MG63 (cell line): ENCODE results near the gene ABI3BP. TPM values are rescaled to one million over a fixed set of nuclear protein-coding genes. Genes with fewer than 3 reads are reported as not detected.
"Not testable (repeated sequence)": the region's sequence is repeated elsewhere in the genome, so short reads cannot be mapped to it uniquely, and the experiment has no call there.

Experiments
- DNase-seq: peaks from one replicate; pipeline ENCODE4 v3.0.0-alpha.2; 2020
- H3K27me3 ChIP-seq: fragments of 250-450 bp; sonication (Bioruptor Pico); 2 replicates; pipeline ENCODE4 v1.5.1; 2020; ENCODE audit warnings: mild to moderate bottlenecking, moderate library complexity
- H3K36me3 ChIP-seq: fragments of 250-450 bp; sonication (Bioruptor Pico); 2 replicates; pipeline ENCODE4 v1.5.1; 2020; ENCODE audit warnings: mild to moderate bottlenecking, moderate library complexity
- H3K4me3 ChIP-seq: fragments of 250-450 bp; sonication (Bioruptor Pico); 2 replicates; pipeline ENCODE4 v1.5.1; 2020; ENCODE audit warnings: mild to moderate bottlenecking, moderate library complexity
- H3K9me3 ChIP-seq: fragments of 250-450 bp; sonication (Bioruptor Pico); 2 replicates; pipeline ENCODE4 v1.5.1; 2020; ENCODE audit warnings: mild to moderate bottlenecking, moderate library complexity
- total RNA-seq: library from RNA; depleted of rRNA; stranded (reverse); fragments of >200 nt; shearing (Covaris generic); gene quantifications from 2 replicates; pipeline ENCODE4 v1.2.3, GENCODE V29; 2014; ENCODE audit warnings: low replicate concordance; rRNA removed

The ABI3BP gene, protein sequence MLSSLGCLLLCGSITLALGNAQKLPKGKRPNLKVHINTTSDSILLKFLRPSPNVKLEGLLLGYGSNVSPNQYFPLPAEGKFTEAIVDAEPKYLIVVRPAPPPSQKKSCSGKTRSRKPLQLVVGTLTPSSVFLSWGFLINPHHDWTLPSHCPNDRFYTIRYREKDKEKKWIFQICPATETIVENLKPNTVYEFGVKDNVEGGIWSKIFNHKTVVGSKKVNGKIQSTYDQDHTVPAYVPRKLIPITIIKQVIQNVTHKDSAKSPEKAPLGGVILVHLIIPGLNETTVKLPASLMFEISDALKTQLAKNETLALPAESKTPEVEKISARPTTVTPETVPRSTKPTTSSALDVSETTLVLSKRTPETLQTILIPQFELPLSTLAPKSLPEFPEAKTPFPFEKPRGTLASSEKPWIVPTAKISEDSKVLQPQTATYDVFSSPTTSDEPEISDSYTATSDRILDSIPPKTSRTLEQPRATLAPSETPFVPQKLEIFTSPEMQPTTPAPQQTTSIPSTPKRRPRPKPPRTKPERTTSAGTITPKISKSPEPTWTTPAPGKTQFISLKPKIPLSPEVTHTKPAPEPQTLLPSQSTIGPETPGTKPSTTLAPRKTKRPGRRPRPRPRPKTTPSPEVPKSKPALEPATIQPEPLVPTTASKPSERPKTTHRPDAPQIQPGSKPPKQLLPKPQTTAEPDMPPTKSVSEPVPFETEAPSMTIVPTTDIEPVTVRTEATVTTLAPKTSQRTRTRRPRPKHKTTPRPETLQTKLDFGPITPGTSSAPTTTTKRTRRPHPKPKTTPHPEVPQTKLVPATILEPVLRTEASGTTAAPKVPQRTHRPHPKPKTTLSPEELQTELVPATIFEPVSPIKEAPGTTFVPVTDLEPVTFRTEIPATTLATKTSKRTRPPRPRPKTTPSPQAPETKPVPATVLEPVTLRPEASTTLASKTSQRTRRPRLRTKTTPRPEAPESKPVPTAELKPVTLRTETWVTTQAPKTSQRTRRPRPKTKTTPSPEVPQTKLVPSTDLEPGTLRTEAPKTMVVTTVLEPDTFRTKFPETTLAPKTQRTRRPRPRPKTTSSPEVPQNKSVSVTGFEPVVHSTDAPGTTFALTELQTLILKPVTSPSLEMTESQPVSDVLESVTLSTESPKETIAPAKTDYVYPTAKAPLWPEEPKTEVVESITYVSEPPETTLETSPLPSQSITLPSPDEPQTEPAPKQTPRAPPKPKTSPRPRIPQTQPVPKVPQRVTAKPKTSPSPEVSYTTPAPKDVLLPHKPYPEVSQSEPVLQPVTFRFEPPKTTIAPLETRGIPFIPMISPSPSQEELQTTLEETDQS (N-terminal part only)
- 1.1 and 2.1 TPM in 2 replicates for total RNA-seq

DNA sequence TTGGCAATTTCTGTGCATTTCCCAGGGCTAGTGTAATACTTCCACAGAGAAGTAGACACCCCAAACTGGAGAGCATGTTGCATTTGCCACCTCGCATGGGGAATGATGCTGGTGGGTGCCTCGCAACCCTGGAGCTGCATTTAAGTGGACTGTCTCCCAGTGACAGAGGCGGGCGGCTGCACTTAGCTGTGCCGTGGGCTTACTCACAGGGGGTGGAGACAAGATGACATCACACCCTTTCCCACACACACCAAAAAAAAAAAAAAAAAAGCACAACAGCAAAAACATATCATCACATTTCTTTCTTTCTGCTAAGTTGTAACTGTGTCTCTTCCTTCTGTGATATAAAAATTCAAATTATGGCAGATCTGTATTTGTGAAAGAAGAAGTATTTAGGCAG is at the start of gene ABI3BP:
Gene ABI3BP, minus strand, starts transcription at position 113 of the 400 bp plus-strand sequence. Its CDS starts 37 bp downstream, at position 76.
- peak; percentile 84 for DNase-seq
- Histone ChIP-seq H3K4me3 (peak within 1 kb of the TSS; percentile 32), H3K27me3 (no peaks in the 10 kb centered on the region)

DNA sequence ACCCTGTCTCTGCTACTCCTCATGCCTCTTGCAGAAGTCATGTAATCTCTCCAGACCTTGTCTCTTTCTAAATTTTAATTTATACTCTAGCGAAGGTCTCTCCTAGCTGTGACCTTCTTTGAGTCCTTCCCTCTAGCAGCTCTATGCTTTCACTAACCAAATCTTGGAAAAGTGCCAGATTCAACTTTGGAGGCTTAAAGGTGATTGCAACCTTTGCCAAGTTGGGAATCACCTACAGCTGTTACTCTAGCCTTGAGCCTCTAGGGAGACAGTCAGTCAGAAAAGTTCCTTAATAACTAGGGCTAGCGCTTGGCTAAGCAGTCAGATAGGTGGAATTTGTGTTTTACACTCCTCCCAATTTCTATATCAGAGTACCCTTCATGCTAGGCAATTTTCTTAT is 46.1 kb upstream of the ABI3BP start:
- Histone ChIP-seq H3K27me3 (no peaks in the 10 kb centered on the region), H3K9me3 (peaks cover 14% of the 10 kb centered on the region), H3K4me3 (no peak overlapping the region), H3K36me3 (peaks cover 18% of the 10 kb centered on the region)
- no peak for DNase-seq

More for the DNA sequence above, at the start of gene ABI3BP:
- no peaks in the 10 kb centered on the region for H3K9me3 ChIP-seq
- no peaks in the 10 kb centered on the region for H3K36me3 ChIP-seq

DNA sequence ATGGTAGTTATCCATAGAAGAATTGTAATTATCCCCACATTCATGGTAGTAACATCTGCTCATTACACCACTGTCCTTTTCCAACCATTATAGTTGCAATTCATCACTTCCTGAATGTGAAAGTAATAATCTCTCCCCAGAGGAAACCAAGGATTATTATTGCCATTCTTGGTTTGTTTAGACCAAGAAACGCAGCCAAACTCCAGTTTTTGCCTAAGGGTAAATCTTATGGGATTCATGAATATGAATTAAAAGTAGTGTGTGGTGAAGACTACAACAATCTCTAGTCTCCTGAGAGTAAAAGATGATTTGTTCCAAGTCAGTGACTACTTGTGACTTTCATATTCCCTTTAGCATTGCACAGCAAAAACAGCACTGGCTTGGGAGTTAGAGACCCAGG is 45.7 kb upstream of the ABI3BP start:
- Histone ChIP-seq H3K36me3 (peaks cover 18% of the 10 kb centered on the region), H3K9me3 (peaks cover 14% of the 10 kb centered on the region), H3K27me3 (no peaks in the 10 kb centered on the region), H3K4me3 (no peak overlapping the region)
- DNase-seq, result no peak

DNA sequence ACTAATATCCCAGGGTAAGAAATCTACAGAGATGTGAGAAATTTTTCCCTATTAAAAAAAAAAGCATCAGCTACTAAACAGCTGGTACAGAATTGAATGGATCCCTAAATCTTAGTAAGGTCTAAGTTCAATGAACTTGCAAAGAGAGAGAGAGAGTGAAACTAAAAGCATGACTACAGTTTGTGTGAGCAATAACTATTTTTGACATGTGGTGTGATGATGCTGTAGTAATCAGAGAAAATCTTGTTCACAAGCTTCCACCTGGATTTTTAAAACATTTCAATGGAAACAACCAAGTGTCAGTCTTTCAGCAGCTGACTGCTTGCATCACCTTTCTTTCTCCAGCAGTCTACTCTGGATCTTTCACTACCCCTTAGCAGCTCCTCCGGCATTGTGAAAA is 45.2 kb upstream of the ABI3BP start:
- no peak for DNase-seq
- H3K4me3 ChIP-seq, result no peak overlapping the region
- H3K27me3 ChIP-seq, result no peaks in the 10 kb centered on the region
- H3K36me3 ChIP-seq, result peaks cover 18% of the 10 kb centered on the region
- H3K9me3 ChIP-seq, result peaks cover 14% of the 10 kb centered on the region

DNA sequence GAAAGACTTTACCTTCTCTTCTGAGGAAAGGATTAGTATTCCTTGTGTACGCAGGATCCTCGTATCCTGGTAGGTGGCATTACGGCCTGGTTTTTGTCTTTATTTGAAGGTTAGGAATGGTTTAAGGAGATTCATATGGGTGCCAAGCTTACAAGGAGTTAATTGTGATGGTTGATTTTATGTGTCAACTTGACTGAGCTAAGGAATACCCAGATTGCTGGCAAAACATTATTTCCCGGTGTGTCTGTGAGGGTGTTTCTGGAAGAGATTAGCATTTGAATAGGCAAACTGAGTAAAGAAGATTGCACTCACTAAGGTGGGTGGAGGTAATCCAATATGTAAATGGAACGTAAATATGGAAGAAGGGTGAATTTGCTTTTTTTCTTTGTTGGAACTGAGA is 44.4 kb upstream of the ABI3BP start:
- H3K36me3 ChIP-seq, result peaks cover 18% of the 10 kb centered on the region
- no peak for DNase-seq
- peaks cover 14% of the 10 kb centered on the region for H3K9me3 ChIP-seq
- H3K4me3 ChIP-seq, result no peak overlapping the region
- H3K27me3 ChIP-seq, result no peaks in the 10 kb centered on the region

DNA sequence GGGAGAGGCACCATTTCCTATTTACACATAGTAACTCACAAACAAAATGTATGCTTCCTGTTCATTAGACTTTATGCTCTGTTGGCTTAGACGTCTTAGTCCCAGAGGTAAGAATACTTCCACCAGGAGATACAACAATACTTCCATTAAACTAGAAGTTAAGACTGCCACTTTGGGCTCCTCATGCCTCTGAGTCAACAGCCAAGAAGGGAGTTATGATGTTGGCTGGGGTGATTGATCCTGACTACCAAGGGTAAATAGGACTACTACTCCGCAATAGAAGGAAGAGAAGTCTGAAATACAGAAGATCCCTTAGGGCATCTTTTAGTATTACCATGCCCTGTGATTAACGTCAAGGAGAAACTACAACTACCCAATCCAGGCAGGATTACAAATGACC is 43.5 kb upstream of the ABI3BP start:
- Histone ChIP-seq H3K4me3 (no peak overlapping the region), H3K36me3 (peaks cover 18% of the 10 kb centered on the region), H3K9me3 (peaks cover 20% of the 10 kb centered on the region), H3K27me3 (no peaks in the 10 kb centered on the region)
- DNase-seq, result no peak

DNA sequence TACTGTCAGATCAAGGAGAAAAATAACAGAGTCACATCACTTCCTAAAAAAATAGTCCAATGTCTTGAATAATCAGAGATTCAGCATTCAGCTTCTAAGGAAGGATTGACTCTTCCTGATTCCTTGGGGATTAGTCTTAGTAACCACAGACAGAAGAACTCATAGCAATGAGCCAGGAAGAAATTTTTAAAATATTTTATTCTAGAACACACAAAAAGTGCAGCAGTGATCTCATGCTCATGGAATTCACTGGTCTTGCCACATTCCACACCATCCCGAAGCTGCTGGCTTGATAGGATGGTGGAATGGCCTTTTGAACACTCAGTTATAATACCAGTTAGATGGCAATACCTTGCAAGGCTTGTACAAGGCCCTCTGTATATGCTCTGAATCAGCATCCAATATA is 43.0 kb upstream of the ABI3BP start:
- Histone ChIP-seq H3K4me3 (no peak overlapping the region), H3K27me3 (no peaks in the 10 kb centered on the region), H3K36me3 (peaks cover 18% of the 10 kb centered on the region), H3K9me3 (peaks cover 24% of the 10 kb centered on the region)
- DNase-seq, result peak; percentile 85

DNA sequence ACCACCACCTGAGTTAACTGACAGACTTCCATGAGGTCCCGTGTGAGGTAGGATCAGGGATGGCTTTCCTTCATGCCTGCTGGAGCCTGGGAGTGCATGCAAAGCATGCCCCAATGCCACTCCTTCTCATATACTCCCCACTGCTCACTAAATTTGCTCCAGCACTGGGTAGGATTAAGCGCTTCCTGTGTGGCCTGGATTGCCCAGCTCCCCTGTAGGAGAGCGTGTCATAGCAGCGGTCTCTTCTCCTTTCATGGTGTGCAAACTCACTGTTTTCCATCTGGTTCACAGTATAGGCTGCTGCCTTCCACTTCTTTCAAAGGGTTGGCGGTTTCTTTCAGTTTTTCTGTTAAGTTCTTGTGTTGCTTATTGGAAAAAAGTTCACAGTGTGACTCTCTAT is 34.1 kb upstream of the ABI3BP start:
- no peaks in the 10 kb centered on the region for H3K36me3 ChIP-seq
- H3K9me3 ChIP-seq, result peaks cover 31% of the 10 kb centered on the region
- no peak overlapping the region for H3K4me3 ChIP-seq
- H3K27me3 ChIP-seq, result no peaks in the 10 kb centered on the region
- no peak for DNase-seq

DNA sequence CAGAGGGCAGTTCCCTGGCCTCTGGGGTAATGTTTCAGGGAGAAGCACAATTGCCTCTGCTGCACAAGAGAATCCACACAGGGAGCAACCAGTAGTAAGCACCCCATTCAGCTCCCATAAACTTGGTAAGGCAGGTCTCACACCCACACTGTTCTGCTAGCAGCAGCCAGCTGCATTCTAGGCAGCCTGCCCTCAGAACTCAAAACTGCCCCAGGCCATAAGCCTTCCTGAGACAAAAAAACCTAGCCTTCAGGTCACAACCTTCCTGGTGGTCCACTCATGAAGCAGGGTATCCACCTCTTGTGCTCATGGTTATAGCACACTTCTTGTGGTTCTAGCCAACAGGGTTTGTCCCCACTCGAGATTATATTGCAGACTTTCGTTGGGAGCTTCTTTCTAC is 33.7 kb upstream of the ABI3BP start:
- no peak for DNase-seq
- peaks cover 28% of the 10 kb centered on the region for H3K9me3 ChIP-seq
- no peaks in the 10 kb centered on the region for H3K36me3 ChIP-seq
- no peaks in the 10 kb centered on the region for H3K27me3 ChIP-seq
- H3K4me3 ChIP-seq, result no peak overlapping the region

DNA sequence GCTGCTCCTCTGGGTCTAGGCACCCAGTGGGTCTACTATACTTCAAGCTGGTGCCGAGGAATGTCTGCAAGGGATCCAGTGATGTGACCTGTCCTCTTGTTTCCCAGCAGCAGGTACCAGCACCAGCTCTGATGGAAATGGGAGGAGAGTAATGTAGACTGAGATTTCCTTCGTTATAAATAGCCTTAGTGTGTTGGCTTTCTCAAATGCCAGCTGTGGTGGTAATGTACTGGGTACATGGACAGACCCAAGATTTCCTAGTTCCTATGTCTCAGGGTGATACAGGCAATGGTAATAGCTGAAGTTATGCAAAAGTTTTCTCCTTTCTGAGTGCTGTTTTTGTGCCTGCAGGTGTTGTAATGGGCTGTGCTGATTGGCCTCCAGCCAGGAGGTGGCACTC is 33.0 kb upstream of the ABI3BP start:
- H3K9me3 ChIP-seq, result peaks cover 26% of the 10 kb centered on the region

DNA sequence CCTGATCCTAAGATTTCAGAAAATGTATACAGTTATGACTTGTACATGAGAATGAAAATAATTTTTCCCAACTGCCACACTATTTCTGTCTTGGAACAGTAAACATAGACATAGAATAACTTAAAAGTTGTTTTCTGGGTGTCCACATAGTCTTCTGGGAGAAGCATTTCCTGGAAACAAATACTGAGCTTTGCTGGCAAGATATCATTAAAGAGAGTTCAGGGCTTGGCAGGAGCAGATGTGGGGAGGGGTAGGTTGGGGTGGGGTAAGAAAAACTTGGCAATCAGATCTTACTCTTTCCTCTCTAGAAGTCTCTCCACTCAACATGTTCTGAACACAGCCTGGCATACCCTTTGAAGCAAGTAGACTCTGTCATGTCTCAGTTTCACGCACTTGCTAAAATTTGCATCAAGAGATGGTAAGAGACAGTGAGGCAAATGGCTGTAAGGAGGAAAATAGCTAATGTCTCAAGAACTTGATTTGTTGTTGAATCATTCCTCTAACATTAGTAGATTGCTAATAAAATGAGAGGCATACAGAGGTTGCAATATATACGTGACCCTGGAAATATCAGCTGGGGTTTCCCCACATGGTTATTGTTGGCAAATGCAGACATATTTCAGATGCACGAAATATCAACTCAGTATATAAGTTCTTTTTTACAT is 27.3 kb upstream of the ABI3BP start:
- no peaks in the 10 kb centered on the region for H3K36me3 ChIP-seq
- no peaks in the 10 kb centered on the region for H3K27me3 ChIP-seq
- peaks cover 10% of the 10 kb centered on the region for H3K9me3 ChIP-seq
- DNase-seq, result no peak
- no peak overlapping the region for H3K4me3 ChIP-seq

More for the DNA sequence above, 33.0 kb upstream of the ABI3BP start:
- Histone ChIP-seq H3K27me3 (no peaks in the 10 kb centered on the region), H3K4me3 (no peak overlapping the region), H3K36me3 (no peaks in the 10 kb centered on the region)
- no peak for DNase-seq

DNA sequence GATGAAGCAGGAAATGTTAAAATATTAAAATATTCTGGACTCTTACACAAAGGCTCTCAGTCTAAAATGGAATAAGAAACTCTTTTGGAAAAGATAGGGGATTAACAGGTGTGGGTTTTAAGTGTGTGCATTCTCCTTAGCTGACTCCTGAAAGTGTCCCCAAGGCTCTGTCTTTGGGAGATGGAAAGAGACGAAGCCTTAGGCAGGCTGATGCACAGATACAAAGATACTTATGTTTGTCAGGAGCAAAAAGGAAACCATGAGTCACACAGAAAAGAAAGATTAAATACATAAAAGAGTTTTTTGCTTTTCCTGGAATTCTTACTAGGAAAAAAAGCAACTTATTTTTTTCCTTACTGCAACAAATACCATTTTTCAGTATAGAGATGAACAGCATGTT is 23.8 kb upstream of the ABI3BP start:
- Histone ChIP-seq H3K4me3 (no peak overlapping the region), H3K9me3 (peaks cover 10% of the 10 kb centered on the region; the same call in 1 of the 2 replicates), H3K27me3 (no peaks in the 10 kb centered on the region), H3K36me3 (no peaks in the 10 kb centered on the region)
- DNase-seq, result no peak

DNA sequence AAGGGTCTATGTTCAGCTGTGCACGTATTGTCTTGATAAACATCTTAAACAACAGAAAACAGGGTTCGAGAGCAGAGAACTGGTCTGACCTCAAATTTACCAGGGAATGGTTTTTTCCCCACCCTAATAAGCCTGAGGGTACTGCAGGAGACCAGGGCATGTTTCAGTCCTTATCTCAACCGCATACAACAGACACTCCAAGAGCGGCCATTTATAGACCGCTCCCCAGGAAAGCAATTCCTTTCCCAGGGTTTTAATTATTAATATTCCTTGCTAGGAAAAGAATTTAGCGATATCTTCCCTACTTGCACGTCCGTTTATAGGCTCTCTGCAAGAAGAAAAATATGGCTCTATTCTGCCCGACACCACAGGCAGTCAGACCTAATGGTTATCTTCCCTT is 19.1 kb upstream of the ABI3BP start:
- H3K4me3 ChIP-seq, DNase-seq, H3K27me3 ChIP-seq, H3K36me3 ChIP-seq: not testable (repeated sequence)
- H3K9me3 ChIP-seq, result peaks cover 21% of the 10 kb centered on the region

DNA sequence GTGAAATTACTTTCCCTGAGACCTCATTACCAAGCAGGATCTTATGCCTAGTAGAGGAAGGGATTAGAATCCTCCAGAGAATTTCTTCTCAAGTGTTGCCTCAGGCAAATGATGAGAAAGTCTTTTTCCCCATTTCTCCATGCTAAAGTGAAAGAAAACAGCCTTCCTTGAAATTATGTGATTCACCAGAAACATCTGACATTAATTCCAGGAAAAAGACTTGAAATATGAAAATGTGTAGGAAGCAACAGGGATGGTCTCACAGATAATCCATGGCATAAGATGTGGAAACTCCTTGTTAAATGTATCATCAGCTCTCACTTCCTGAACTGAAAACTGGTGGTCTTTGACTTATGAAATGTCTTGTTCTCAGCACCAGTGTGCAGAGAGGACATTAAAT is 17.9 kb upstream of the ABI3BP start:
- no peaks in the 10 kb centered on the region for H3K36me3 ChIP-seq
- DNase-seq, result no peak
- H3K4me3 ChIP-seq, result no peak overlapping the region
- no peaks in the 10 kb centered on the region for H3K27me3 ChIP-seq
- peaks cover 23% of the 10 kb centered on the region for H3K9me3 ChIP-seq

DNA sequence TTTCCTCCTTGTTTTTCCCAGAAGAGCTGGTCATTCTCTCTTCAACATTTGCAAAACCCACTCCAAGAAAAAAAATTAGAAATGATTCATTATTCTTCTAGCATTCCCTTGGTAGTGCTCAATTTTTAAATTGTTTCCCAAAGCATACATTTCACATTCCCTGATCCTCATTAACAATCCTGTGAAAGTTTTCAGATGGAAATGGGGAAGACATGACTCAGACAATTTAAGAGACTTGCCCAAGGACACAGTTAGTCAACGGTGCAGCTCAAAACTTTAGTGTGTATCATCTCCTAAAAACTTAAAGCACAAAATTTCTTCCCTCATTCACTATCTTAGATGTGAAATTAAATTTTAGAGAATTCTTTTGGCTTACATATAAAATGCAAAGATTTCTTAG is 17.1 kb upstream of the ABI3BP start:
- Histone ChIP-seq H3K4me3 (no peak overlapping the region), H3K36me3 (no peaks in the 10 kb centered on the region), H3K27me3 (no peaks in the 10 kb centered on the region), H3K9me3 (peaks cover 23% of the 10 kb centered on the region)
- DNase-seq, result no peak

DNA sequence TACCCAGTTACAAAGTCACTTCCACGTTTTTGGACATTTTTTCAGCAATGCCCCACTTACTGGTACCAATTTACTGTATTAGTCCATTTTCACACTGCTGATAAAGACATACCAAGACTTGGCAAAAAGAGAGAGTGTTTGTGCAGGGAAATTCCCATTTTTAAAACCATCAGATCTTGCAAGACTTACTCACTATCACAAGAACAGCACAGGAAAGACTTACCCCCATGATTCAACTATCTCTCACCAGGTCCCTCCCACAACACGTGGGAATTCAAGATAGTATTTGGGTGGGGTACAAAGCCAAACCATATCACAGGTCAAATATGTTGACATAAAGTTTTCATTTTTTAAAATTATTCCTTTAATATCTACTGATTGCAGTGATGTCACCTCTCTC is 16.2 kb upstream of the ABI3BP start:
- no peak for DNase-seq

More for the DNA sequence above, 16.2 kb upstream of the ABI3BP start:
- Histone ChIP-seq H3K36me3 (no peaks in the 10 kb centered on the region), H3K4me3 (no peak overlapping the region), H3K9me3 (peaks cover 23% of the 10 kb centered on the region), H3K27me3 (no peaks in the 10 kb centered on the region)
